Hypothalamus (tissue), 51 donors: ENCODE results near the gene TAS2R1.
A peak's percentile ranks its signal among the peaks of the same experiment; 100 is the strongest.
"Not testable (repeated sequence)": the region's sequence is repeated elsewhere in the genome, so short reads cannot be mapped to it uniquely, and the experiment has no call there.

Source experiments
- DNase-seq, 51 donors: peaks; one replicate each; lab custom pipeline; 2025; lab: John Stamatoyannopoulos, UW

TAS2R1 gene

GRCh38 chr5:9623661-9624060 lies 6.5 kb downstream of the TAS2R1 start:
- no peak for DNase-seq

GRCh38 chr5:9622971-9623421 lies 7.2 kb downstream of the TAS2R1 start:
- DNase-seq: no peak

GRCh38 chr5:9621379-9621903 lies 8.7 kb downstream of the TAS2R1 start:
- DNase-seq: no peak

GRCh38 chr5:9619331-9620092 lies 10.6 kb downstream of the TAS2R1 start:
- no peak for DNase-seq

GRCh38 chr5:9617739-9618504 lies 12.2 kb downstream of the TAS2R1 start:
- DNase-seq: peak in 2 of 51 donors; percentile 2 to 11

- DNase-seq: no peak
These were observed 12.9 kb downstream of the TAS2R1 start for GRCh38 chr5:9617221-9617620.

- no peak for DNase-seq
These were observed 14.8 kb downstream of the TAS2R1 start for GRCh38 chr5:9615331-9615730.

GRCh38 chr5:9613360-9613759 lies 16.8 kb downstream of the TAS2R1 start:
- no peak for DNase-seq

GRCh38 chr5:9610969-9611368 lies 19.2 kb downstream of the TAS2R1 start:
- DNase-seq: no peak

- DNase-seq: no peak
These were observed 19.8 kb downstream of the TAS2R1 start for GRCh38 chr5:9610364-9610763.

- no peak for DNase-seq
These were observed 22.1 kb downstream of the TAS2R1 start for GRCh38 chr5:9608093-9608492.

GRCh38 chr5:9605041-9605838 lies 24.9 kb downstream of the TAS2R1 start:
- DNase-seq: no peak

- no peak for DNase-seq
These were observed 25.7 kb downstream of the TAS2R1 start for GRCh38 chr5:9604416-9604815.

GRCh38 chr5:9601055-9601739 lies 29.0 kb downstream of the TAS2R1 start:
- DNase-seq: no peak

- no peak for DNase-seq
These were observed 30.8 kb downstream of the TAS2R1 start for GRCh38 chr5:9599391-9599790.

- not testable (repeated sequence) for DNase-seq
These were observed 31.8 kb downstream of the TAS2R1 start for GRCh38 chr5:9598329-9598728.

GRCh38 chr5:9597322-9597721 lies 32.8 kb downstream of the TAS2R1 start:
- not testable (repeated sequence) for DNase-seq

- peak in 1 of 51 donors; percentile 5 for DNase-seq
These were observed 33.3 kb downstream of the TAS2R1 start for GRCh38 chr5:9596824-9597223.

- no peak for DNase-seq
These were observed 33.9 kb downstream of the TAS2R1 start for GRCh38 chr5:9596171-9596780.

- no peak for DNase-seq
These were observed 35.2 kb downstream of the TAS2R1 start for GRCh38 chr5:9594913-9595312.
